SK-N-MC (cell line): Measurements from ENCODE around the gene ARMH1.

Source experiments
- EZH2 ChIP-seq: fragments of 200-600 bp; sonication (generic); IDR thresholded peaks from one replicate; pipeline ENCODE4 v1.6.1; 2017; ENCODE audit warnings: antibody characterized with exemption
- FOXP2 ChIP-seq: optimal IDR thresholded peaks from 2 replicates; pipeline ENCODE3; 2011; ENCODE audit warnings: mild to moderate bottlenecking, moderate library complexity; ENCODE audit not compliant: insufficient read depth; ENCODE audit errors: extremely low read length, control extremely low read depth
- POLR2AphosphoS5 ChIP-seq: IDR thresholded peaks from 2 replicates; pipeline ENCODE4 v1.6.1; 2012; ENCODE audit warnings: mild to moderate bottlenecking, low read depth, low read length, borderline replicate concordance

- TF ChIP-seq EZH2 (no peak), POLR2AphosphoS5 (no peak), FOXP2 (no peak)
These were observed 86.4 kb downstream of the ARMH1 start for GRCh38 chr1:44760876-44761275.
